GDM1 (cell line): ENCODE results near the gene USF2.

Experiments
- DNase-seq: peaks from one replicate; lab custom pipeline; 2025; lab: John Stamatoyannopoulos, UW

Gene USF2

DNA sequence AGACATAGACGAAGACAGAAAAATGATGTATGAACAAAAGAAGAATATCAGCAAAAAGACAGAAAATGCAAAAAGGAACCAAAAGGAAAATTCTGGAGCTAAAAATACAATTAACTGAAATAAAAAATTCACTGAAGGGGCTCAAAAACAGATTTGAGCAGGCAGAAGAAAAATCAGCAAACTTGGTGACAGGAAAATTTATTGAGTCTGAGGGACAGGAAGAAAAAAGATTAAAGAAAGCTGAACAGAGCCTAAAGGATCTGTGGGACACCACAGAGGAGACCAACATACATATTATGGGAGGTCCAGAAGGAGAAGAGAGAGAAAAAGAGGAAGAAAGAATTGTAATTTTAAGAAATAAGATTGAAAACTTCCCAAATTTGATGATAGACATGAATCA is 27.3 kb upstream of the USF2 start:
- DNase-seq = no peak

DNA sequence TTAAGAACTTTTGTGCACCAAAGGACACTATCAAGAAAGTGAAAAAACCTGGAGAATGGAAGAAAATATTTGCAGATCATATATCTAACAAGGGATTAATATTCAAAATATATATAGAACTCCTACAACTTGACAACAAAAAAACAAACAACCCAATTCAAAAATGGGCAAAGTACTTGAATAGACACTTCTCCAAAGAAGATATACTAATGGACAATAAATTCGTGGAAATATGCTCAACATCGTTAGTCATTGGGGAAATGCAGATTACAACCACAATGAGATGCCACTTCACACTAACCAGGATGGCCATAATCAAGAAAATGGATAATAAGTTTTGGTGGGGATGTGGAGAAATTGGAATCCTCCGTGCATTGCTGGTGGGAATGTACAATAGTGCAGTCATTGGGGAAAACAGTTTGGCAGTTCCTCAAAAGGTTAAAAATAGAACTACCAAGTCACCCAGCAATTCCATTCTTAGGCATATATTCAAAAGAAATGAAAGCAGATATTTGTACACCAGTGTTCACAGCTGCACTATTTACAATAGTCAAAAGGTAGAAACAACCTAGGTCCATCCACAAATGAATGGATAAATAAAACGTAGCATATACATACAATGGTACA is 22.2 kb upstream of the USF2 start:
- no peak for DNase-seq

DNA sequence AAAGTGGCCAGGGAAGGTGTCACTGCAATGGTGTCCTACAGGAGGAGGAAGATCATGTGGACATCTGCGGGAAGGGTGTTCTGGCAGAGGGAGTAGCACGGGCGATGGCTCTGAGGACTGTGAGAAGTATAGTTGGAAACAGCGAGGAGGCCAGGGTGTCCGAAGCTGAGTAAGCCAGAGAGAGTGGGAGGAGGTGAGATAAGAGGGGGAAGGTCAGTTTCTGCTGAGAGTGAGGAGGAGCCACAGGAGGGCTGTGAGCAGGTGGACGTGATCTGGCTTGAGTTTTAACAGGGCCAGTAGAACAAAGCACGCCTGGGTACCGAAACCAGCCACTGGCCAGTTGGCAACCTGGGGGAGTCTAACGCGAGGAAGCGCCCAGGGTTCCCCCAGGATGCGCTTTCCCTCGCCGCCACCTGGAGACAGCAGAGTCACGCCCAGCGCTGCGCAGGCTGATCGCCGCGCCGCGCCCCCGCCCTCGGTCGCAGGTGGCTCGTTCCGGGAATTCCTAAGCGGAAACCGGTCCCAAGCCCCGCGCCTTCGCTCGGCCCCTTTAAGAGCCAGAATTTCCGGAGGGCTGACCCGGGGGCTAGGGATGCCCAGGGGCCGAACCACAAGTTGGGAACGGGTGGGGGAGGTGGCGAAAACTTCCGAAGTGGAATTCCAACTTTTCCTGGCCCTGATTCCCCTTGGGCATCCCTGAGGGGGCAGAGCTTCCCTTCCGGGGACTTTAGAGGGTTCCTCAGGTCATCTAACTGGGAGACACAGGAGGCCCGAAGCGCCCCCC is 21.0 kb upstream of the USF2 start:
- no peak for DNase-seq

GRCh38 chr19:35248310-35249145 is 20.2 kb upstream of the USF2 start, which contains the start of gene LSR:
LSR (plus strand) TSS chr19:35249002; CDS start chr19:35249023, 21 bp downstream.
- no peak for DNase-seq

DNA sequence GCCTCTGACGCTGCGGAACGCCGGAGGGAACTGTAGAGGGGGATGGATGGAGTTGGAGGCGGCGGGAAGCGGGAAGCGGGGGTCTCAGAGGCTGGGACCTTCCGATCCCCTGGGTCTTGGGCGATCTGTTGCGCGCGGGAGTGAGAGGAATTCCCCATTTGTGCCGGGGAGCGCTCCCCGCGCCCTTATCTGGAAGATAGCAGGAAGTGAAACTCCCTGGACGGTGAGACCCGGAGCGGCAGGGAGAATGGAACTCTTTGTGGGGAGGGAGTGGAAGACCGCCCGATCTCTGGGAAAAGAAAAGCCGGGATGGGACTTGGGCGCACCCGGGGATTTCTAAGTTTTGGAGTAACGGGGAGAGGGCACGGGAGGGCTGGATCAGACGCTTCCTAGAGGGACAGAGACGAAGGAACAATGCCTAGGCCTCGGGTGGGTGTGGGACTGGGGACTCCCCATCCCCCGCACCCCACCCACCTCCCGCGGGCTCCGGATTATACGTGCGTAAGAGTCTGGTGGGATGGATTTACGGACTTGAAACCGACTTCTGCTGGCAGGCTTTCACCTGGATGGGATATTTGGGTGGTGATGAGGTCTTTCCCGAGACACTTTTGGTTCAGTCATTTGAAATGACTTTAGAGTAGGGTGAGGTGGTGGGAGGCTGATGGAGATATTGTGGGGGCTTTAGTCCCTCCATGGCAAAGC is 19.5 kb upstream of the USF2 start:
- no peak for DNase-seq

DNA sequence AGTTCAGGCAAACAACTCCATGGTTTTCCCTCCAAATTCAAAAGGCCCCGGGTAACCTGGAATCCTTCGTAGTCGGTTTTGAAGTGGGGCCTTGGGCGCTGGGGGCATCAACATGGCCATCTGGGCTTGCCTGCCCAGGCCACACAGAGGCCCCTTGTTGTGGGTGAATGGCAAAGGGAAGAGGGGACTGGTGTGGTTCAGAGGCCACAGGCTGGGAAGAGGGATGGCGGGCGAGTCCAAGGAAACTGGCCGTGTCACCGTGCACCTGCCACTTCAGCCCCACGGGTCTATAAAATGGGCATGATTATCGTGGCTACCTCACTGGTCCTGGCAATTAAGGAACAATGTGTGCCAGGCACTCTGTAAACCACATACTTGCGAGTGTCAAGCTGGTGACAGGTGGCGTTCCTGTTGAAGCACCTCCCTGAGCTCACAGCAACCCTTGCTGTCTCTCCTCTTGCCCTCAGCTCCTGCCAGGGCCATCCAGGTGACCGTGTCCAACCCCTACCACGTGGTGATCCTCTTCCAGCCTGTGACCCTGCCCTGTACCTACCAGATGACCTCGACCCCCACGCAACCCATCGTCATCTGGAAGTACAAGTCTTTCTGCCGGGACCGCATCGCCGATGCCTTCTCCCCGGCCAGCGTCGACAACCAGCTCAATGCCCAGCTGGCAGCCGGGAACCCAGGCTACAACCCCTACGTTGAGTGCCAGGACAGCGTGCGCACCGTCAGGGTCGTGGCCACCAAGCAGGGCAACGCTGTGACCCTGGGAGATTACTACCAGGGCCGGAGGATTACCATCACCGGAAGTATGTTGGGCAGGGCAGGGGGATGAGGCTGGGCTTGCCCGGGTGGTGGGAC is 18.7 kb upstream of the USF2 start:
- DNase-seq = no peak

DNA sequence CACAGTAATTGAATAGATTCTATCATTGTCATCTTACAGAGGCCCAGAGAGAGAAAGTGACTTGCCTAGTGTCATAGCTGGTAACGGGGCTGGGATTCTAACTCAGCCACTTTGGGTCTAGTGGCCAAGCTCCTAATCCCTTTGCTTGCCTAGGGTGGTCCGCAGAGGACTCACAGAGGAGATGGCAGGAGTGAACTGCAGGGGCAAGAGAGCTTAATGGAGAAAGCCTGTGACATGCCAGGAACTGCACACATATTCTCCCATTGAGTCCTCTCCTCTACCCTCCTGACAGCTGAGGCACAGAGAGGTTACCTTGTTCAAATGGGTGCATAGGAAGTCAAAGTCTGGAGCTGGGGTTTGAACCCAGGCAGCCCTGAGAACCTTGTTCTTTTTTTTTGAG is 17.3 kb upstream of the USF2 start:
- DNase-seq = no peak

DNA sequence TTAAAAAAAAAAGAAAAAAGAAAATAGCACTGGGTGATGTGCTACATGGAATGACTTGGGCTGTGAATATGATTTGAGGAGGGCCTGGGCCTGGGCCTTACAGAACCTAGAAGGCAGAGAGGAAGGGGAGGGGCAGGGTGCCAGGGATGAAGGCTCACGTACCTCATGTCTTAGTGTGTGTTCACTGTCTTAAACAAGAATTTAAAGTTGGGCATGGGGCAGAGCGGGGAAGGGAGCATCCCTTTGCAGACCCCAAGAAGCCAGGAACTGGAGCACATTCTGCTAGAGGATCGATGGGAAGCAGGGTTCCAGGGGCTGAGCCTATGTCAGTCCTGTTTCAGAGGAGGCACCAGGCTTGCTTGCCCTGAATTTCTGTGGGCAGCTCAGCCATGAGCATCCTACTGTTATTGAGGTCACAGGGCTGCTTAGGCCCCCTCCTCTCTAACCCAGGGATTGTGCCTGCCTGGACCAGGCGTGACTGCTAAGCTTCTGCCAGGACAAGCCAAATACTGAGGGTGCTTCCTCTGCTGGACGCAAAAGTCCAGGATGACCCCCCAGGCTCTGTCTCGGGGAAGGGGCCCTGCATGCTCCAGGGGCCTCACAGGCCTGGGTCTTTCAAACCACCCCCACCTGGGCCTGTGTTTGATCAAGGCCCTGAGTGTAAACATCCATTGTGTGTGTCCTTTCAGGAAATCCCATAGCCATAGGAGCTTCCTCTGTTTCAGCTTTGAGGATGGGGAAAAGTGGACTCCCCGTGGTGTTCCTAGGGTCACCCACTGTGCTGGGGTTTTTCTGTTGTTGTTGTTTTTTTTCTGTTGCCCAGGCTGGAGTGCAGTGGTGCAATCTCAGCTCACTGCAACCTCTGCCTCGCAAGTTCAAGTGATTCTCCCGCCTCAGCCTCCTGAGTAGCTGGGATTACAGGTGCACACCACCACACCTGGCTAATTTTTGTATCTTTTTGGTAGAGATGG is 15.2 kb upstream of the USF2 start:
- DNase-seq = no peak

DNA sequence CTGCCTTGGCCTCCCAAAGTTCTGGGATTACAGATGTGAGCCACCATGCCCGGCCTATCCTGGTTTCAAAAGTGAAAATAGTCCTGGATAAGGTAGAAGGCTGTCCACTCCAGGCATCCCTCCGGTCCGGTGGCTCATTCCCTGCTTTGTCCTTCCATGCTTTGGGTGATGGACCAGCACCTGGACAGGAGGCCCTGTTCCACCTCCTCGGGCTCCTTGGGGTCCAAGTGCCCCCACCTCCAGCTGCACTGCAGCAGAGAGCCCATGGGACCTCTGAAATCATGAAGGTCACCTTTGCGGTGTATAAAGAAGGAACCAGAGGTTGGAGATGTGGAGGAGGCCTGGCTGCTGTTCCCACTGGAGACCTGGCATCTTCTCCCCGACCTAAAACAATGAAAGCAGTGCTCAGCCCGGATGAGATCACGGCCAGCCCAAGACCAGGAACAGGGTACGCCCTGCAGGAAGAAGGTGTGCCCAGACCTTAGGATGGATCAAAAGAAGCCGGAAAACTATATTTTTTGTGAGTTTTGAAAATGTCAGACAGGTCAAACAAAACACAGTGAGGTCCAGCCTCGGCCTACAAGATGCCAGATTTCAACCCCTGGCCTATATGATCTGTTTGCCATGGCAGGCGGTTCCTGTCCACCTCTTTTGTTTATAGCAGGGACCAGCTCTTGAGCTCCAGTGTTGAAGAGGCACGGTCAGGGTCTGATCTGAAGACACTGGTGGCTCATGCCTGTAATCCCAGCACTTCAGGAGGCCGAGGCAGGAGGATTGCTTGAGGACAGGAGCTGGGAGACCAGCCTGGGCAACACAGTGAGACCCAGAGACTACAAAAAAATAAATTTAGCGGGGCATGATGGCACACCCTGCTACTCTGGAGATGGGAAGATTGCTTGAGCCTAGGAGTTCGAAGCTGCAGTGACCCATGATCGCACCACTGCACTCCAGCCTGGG is 14.1 kb upstream of the USF2 start:
- no peak for DNase-seq

GRCh38 chr19:35256566-35256965 is 12.2 kb upstream of the USF2 start:
- no peak for DNase-seq

- DNase-seq = no peak
Measured at GRCh38 chr19:35257113-35257461, 11.7 kb upstream of the USF2 start.

DNA sequence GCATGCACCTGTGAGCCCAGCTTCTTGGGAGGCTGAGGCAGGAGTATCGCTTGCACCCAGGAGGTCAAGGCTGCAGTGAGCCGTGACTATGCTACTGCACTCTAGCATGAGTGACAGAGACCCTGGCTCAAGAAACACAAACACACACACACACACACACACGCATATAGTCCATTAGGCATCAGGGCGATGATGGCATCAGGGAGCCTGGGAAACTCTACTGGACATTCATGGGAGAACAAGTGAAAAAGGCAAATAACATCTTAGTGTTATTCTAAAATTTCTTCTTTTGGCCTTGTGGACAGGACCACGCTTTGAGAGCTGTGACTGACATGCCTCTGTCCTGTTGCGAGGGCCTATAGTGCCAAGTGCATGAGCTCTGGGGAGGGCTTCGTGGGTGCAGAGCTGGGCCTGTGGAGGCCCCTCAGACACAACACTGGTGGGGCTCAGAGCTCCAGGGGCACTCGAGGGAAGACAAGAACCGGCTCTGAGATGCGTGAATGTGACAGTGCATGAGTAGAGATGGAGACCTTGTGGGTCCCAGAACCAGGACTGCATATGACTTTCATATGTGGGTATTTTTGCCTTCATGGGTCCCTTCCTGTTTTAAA is 8.0 kb upstream of the USF2 start:
- DNase-seq = no peak

DNA sequence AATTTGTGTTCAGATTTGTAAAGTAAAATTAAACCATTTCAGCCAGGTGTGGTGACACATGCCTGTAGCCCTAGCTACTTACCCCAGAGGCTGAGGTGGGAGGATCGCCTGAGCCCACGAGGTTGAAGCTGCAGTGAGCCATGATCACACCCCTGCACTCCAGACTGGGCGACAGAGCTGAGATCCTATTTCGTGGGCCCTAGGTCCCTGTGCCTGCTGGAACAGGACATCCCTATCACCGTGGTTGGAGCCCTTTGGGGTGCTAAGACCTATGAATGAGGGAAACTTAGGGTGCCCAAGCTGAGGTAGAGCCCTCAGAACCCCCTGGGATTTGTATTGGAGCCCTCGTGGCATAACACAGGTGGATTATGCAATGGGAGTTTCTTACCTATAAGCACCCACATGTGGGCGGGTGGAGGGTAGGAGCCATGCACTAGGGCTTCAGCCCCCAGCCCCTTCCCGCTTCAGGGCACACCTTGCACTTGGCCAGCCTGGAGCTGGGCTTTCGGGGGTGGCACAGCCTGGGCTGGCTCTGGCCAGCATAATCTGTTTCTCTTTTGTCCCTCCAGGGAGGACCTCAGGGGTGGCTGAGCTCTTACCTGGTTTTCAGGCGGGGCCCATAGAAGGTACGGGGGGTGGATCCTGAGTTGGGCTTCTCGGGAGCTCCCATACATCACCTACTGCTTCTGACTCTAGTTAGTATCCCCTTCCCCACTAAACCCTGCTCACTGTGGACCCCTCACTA is 7.2 kb upstream of the USF2 start:
- no peak for DNase-seq

GRCh38 chr19:35262101-35262761 is 6.5 kb upstream of the USF2 start:
- DNase-seq = no peak

DNA sequence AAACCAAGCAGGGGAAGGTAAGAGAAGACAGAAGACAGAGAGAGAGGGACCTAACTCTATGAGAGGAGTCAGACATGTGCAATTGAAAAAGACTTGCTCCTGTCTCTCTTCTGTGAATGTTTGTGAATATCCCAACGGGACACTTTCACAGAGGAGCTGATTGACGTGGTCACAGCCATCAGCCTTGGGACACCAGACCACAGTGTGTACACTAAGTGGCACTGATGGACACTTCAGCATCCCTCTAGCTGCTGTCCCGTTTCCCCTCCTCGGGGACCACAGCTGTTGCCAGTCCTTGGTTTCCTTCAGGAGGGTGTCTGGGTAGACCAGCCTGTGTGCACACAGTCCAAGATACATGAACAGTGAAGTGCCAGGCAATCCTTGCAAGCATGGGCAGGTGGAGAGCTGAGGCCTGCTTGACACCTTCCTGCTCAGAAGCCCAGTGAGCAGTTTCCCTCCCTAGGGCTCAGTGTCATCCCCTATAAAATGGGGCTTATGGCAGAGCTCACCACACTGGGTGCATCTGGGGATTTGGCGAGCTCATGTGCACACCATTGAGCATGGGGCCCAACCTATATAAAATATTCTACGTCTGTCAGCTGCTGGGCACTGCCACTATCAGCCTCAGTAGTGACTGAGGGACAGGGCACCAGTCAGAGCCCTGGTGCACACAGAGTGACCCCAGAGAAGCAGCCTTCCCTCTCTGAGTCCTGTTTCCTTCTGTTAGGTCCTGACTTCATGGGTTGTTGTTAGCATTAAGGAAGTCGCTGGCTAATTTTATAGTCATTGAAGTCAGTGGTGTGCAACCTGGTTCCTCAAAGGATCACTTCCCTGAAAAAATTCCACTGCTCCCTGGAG is 4.3 kb upstream of the USF2 start:
- no peak for DNase-seq
